Stomach smooth muscle (tissue), 2 donors: ENCODE measurements around the gene DAB2IP.

Experiments
- H3K27ac ChIP-seq: one replicate; pipeline ENCODE4 v1.7.0; 2013; ENCODE audit warnings: mild to moderate bottlenecking, low read length, inconsistent platforms
- H3K27me3 ChIP-seq, 2 donors: one replicate each; pipeline ENCODE4 v1.7.0; 2013; ENCODE audit warnings: low read length in 2 of 2; ENCODE audit not compliant: insufficient read depth in 2 of 2, control insufficient read depth in 1 of 2
- H3K36me3 ChIP-seq, 2 donors: one replicate each; pipeline ENCODE4 v1.7.0; 2013; ENCODE audit warnings: low read length in 2 of 2; ENCODE audit not compliant: control insufficient read depth in 2 of 2, insufficient read depth in 2 of 2
- H3K4me1 ChIP-seq: one replicate; pipeline ENCODE4 v1.7.0; 2013; ENCODE audit warnings: low read length; ENCODE audit not compliant: control insufficient read depth, insufficient read depth
- H3K4me3 ChIP-seq, 2 donors: one replicate each; pipeline ENCODE4 v1.7.0; 2013; ENCODE audit warnings: low read length in 2 of 2
- H3K9ac ChIP-seq, 2 donors: one replicate each; pipeline ENCODE4 v1.7.0; 2013; ENCODE audit warnings: low read length in 2 of 2, mild to moderate bottlenecking in 1 of 2
- H3K9me3 ChIP-seq, 2 donors: one replicate each; pipeline ENCODE4 v1.7.0; 2013; ENCODE audit warnings: low read length in 2 of 2; ENCODE audit not compliant: control insufficient read depth in 2 of 2
- donor health status: healthy.
- donor health status: Pancreatic carcinoma.

Gene DAB2IP

DNA sequence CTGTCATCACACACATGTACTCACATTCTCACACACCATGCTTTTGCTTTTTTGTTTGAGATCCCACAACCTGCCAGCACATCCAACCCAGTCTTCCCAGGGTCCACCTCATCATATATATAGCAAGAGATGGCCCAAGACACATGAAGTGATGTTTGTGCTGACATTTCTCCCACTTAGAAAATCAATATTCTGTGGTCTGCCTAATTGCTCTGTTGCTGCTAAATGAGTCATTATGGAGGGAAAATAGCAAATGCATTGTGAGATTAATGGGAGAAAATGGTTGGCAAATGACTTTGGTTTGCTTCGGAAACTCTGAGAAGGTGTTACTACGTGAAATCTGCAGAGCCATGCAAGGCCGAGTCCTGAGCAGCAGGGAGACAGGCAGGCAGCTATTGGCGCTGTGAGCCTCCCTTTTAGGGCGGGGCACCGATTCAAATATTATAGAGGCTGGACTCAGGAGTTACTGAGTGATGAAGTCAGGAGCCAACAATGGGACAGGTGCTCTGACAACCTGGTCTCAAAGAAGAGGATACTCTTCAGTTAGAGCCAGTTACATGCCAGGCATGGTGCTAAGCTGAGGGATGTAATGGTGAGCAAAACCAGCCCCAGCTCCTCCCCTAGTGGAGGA lies 62.8 kb downstream of the DAB2IP start:
- Histone ChIP-seq H3K9me3 (no peaks in the 10 kb centered on the region), H3K4me1 (peaks cover 60% of the 10 kb centered on the region), H3K9ac (no peak overlapping the region), H3K27me3 (no peaks in the 10 kb centered on the region), H3K4me3 (no peak overlapping the region), H3K27ac (no peak overlapping the region), H3K36me3 (peaks cover 0 to 12% of the 10 kb centered on the region in 2 donors)

DNA sequence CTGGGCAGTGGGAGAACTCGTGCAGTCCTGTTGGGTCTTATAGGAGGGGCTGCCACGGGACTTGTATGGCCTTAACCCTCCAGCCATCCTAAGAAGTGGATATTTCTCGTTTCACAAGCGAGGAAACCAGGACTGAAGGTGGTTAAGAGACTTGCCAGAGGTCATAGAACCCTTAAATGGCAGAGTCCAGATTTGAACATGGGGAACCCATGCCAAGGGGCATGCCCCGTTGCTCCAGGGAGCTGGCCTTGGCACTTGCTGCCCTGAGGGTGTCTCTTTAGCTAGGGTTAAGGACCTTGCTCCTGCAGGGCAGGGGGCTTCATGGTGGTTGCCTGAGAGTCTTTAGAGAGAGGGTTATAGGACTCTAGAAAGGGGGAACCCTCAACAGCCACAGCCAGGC lies 63.4 kb downstream of the DAB2IP start:
- no peaks in the 10 kb centered on the region for H3K27me3 ChIP-seq
- H3K9ac ChIP-seq, result no peak overlapping the region
- peaks cover 58% of the 10 kb centered on the region for H3K4me1 ChIP-seq
- no peaks in the 10 kb centered on the region for H3K9me3 ChIP-seq
- H3K4me3 ChIP-seq, result no peak overlapping the region
- H3K36me3 ChIP-seq, result peaks cover 0 to 9% of the 10 kb centered on the region in 2 donors
- no peak overlapping the region for H3K27ac ChIP-seq

GRCh38 chr9:121717141-121717991 lies 65.9 kb downstream of the DAB2IP start:
- Histone ChIP-seq H3K4me3 (peak overlapping the region in 1 of 2 donors; percentile 8), H3K9ac (no peak overlapping the region)

DNA sequence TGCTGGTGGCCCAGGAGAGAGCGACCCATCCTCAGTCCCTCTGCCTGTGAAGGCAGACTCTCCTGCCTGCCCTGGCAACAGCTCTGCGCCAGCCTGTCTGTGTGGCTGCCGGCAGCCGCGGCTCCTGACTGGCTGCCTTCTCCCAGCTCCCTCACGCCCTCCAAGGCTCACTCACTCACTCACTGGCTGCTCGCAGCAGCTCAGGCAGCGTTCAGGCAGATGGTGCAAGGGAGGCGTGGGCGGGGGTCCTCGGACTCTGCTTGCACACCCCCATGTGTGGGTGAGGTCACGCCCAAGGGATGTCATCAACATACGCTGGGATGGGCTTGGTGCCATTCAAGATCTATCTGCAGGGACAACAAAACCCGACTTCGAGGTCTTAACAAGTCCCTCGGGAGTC lies 66.7 kb downstream of the DAB2IP start:
- Histone ChIP-seq H3K4me3 (peak overlapping the region in 1 of 2 donors; percentile 8), H3K4me1 (peaks cover 74% of the 10 kb centered on the region), H3K27me3 (no peaks in the 10 kb centered on the region), H3K9ac (no peak overlapping the region), H3K9me3 (no peaks in the 10 kb centered on the region), H3K36me3 (peaks cover 0 to 9% of the 10 kb centered on the region in 2 donors), H3K27ac (no peak overlapping the region)

More at GRCh38 chr9:121717141-121717991, 65.9 kb downstream of the DAB2IP start:
- no peak overlapping the region for H3K27ac ChIP-seq
- no peaks in the 10 kb centered on the region for H3K9me3 ChIP-seq
- no peaks in the 10 kb centered on the region for H3K27me3 ChIP-seq
- H3K4me1 ChIP-seq, result peaks cover 74% of the 10 kb centered on the region
- H3K36me3 ChIP-seq, result peaks cover 0 to 9% of the 10 kb centered on the region in 2 donors

GRCh38 chr9:121718501-121718900 lies 67.1 kb downstream of the DAB2IP start:
- no peak overlapping the region for H3K27ac ChIP-seq
- peaks cover 76% of the 10 kb centered on the region for H3K4me1 ChIP-seq
- H3K36me3 ChIP-seq, result peaks cover 0 to 6% of the 10 kb centered on the region in 2 donors
- no peaks in the 10 kb centered on the region for H3K27me3 ChIP-seq
- H3K9me3 ChIP-seq, result no peaks in the 10 kb centered on the region
- H3K9ac ChIP-seq, result no peak overlapping the region
- no peak overlapping the region for H3K4me3 ChIP-seq

- Histone ChIP-seq H3K36me3 (peaks cover 0 to 2% of the 10 kb centered on the region in 2 donors), H3K9ac (no peak overlapping the region), H3K9me3 (no peaks in the 10 kb centered on the region), H3K27me3 (no peaks in the 10 kb centered on the region), H3K4me1 (peaks cover 88% of the 10 kb centered on the region), H3K4me3 (no peak overlapping the region), H3K27ac (peak overlapping the region; percentile 31)
Measured at GRCh38 chr9:121720311-121721057, 69.0 kb downstream of the DAB2IP start.

- no peaks in the 10 kb centered on the region for H3K27me3 ChIP-seq
- peaks cover 89% of the 10 kb centered on the region for H3K4me1 ChIP-seq
- no peaks in the 10 kb centered on the region for H3K9me3 ChIP-seq
- H3K9ac ChIP-seq, result no peak overlapping the region
- no peak overlapping the region for H3K4me3 ChIP-seq
- no peak overlapping the region for H3K27ac ChIP-seq
- H3K36me3 ChIP-seq, result peaks cover 0 to 2% of the 10 kb centered on the region in 2 donors
Measured at GRCh38 chr9:121721058-121721350, 69.6 kb downstream of the DAB2IP start.

- Histone ChIP-seq H3K36me3 (peaks cover 0 to 2% of the 10 kb centered on the region in 2 donors), H3K4me3 (no peak overlapping the region), H3K9ac (no peak overlapping the region), H3K27ac (no peak overlapping the region), H3K27me3 (no peaks in the 10 kb centered on the region), H3K4me1 (peaks cover 88% of the 10 kb centered on the region), H3K9me3 (no peaks in the 10 kb centered on the region)
Measured at GRCh38 chr9:121721770-121722169, 70.3 kb downstream of the DAB2IP start.

DNA sequence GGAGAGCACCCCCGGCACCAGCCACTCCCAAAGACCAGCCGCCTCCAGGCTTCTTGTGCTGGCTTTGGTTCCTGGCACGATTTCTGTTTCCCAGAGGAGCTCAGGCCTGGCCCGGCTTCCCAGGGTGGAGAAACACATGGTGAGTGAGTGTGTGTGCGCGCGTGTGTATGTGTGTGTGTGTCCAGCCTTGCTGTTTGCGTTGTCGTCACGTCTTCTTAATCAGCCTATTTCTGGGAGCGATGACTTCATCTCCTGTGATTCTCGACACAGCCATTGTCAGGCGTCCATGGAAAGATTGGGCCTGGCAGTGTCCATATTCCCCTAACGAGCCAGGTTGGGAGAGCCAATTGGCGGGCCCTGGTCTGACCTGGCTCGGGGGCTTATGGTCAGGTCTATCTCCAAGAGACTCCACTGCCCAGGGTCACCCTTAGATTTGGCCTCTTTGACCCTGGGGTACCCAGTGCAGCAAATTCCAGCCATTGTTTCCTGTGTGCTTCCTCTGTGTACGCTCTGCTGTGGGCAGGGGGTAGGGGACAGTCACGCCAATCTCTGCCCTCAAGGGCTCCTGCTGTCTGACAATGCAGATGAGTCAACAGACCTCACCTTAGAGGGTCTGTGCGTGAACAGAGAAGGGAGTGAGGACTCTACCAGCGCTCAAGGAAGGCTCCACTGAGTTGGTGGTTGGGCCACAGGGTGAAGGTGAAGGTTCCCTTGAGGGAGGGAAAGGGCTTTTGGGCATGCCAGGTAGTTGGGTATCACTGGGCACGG lies 73.8 kb downstream of the DAB2IP start:
- no peaks in the 10 kb centered on the region for H3K9me3 ChIP-seq
- peak overlapping the region; percentile 88 for H3K27ac ChIP-seq
- H3K4me1 ChIP-seq, result peaks cover 86% of the 10 kb centered on the region
- no peaks in the 10 kb centered on the region for H3K36me3 ChIP-seq
- H3K9ac ChIP-seq, result peak overlapping the region; percentile 55 to 59
- peak overlapping the region in 1 of 2 donors; percentile 35 for H3K4me3 ChIP-seq
- H3K27me3 ChIP-seq, result no peaks in the 10 kb centered on the region

GRCh38 chr9:121727295-121728020 lies 76.0 kb downstream of the DAB2IP start:
- Histone ChIP-seq H3K27me3 (no peaks in the 10 kb centered on the region), H3K4me1 (peaks cover 86% of the 10 kb centered on the region), H3K4me3 (no peak overlapping the region), H3K27ac (peak overlapping the region; percentile 37), H3K36me3 (no peaks in the 10 kb centered on the region), H3K9me3 (no peaks in the 10 kb centered on the region), H3K9ac (peak overlapping the region; percentile 5 to 36)
